Astrocyte of the spinal cord (primary cell): ENCODE results near the gene KY.

Experiments used
- DNase-seq: peaks from one replicate; pipeline ENCODE4 v3.0.0; 2011; ENCODE audit warnings: low read depth, low spot score
- H3K4me3 ChIP-seq: 2 replicates; pipeline ENCODE4 v1.5.1; 2011; ENCODE audit warnings: low read depth, mild to moderate bottlenecking, low read length, moderate library complexity
- CTCF ChIP-seq: IDR thresholded peaks from 2 replicates; pipeline ENCODE4 v1.5.1; 2012; ENCODE audit warnings: low read depth, mild to moderate bottlenecking, low read length, inconsistent platforms
- in situ Hi-C: cut with HindIII; loops from 2 replicates; pipeline ENCODE4 v1.10.0; 2017; ENCODE audit warnings: low sequenced_read_pairs

The KY gene

GRCh38 chr3:134647902-134648760 lies 2.7 kb downstream of the KY start:
- no peak overlapping the region for H3K4me3 ChIP-seq
- no peak for TF ChIP-seq CTCF
- in situ Hi-C loops, result no loop called here
- DNase-seq, result no peak

- DNase-seq, result no peak
- in situ Hi-C loops, result no loop called here
- TF ChIP-seq CTCF, result no peak
- H3K4me3 ChIP-seq, result no peak overlapping the region
Observed at GRCh38 chr3:134646086-134646485, 4.7 kb downstream of the KY start.

- H3K4me3 ChIP-seq, result no peak overlapping the region
- in situ Hi-C loops, result no loop called here
- no peak for TF ChIP-seq CTCF
- no peak for DNase-seq
Observed at GRCh38 chr3:134645515-134645914, 5.3 kb downstream of the KY start.

GRCh38 chr3:134644731-134645514 lies 5.9 kb downstream of the KY start:
- DNase-seq, result no peak
- in situ Hi-C loops, result no loop called here
- TF ChIP-seq CTCF, result no peak
- H3K4me3 ChIP-seq, result no peak overlapping the region

GRCh38 chr3:134643150-134643675 lies 7.6 kb downstream of the KY start:
- in situ Hi-C loops, result no loop called here
- H3K4me3 ChIP-seq, result no peak overlapping the region
- no peak for DNase-seq
- no peak for TF ChIP-seq CTCF

- DNase-seq, result no peak
- no peak for TF ChIP-seq CTCF
- no peak overlapping the region for H3K4me3 ChIP-seq
- in situ Hi-C loops, result no loop called here
Observed at GRCh38 chr3:134642445-134643149, 8.2 kb downstream of the KY start.
